ENCODE data around the gene CYP2S1. TPM values are rescaled to one million over a fixed set of nuclear protein-coding genes. Genes with fewer than 3 reads are reported as not detected.

Gene CYP2S1
- total and polyA plus RNA-seq, 7 donors = 0.10 to 1.1 (median 0.50) TPM

- ATAC-seq (peak in 1 of 4 donors; percentile 46), DNase-seq (peak; percentile 56 to 79)
- 15 to 27% (median 20%) methylated on average over 15 to 16 of the region's 16 CpGs for WGBS, 3 donors
- Histone ChIP-seq H3K36me3 (ENCODE audit: insufficient read depth in 1 of 2, low read depth in 1 of 2) (no peaks in the 10 kb centered on the region), H3K27me3 (ENCODE audit: insufficient read depth in 3 of 3, low read length in 2 of 3) (peaks cover 0 to 40% (median 10%) of the 10 kb centered on the region in 3 donors), H3K27ac (peak overlapping the region; percentile 73), H3K9me3 (no peaks in the 10 kb centered on the region), H3K4me1 (no peaks in the 10 kb centered on the region), H3K4me3 (peak overlapping the region; percentile 65)
- TF ChIP-seq, protein P1, sequence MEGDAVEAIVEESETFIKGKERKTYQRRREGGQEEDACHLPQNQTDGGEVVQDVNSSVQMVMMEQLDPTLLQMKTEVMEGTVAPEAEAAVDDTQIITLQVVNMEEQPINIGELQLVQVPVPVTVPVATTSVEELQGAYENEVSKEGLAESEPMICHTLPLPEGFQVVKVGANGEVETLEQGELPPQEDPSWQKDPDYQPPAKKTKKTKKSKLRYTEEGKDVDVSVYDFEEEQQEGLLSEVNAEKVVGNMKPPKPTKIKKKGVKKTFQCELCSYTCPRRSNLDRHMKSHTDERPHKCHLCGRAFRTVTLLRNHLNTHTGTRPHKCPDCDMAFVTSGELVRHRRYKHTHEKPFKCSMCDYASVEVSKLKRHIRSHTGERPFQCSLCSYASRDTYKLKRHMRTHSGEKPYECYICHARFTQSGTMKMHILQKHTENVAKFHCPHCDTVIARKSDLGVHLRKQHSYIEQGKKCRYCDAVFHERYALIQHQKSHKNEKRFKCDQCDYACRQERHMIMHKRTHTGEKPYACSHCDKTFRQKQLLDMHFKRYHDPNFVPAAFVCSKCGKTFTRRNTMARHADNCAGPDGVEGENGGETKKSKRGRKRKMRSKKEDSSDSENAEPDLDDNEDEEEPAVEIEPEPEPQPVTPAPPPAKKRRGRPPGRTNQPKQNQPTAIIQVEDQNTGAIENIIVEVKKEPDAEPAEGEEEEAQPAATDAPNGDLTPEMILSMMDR (IDR thresholded peaks at IDR 0.05) = no peak
- intact Hi-C loops (cut with DNase I) = loop anchor here in 1 of 2 donors (5.0 kb wide), 1 partner anchor 37 kb away; no protein-coding TSS in a partner anchor
These were observed 27.0 kb downstream of the CYP2S1 start for GRCh38 chr19:41219924-41220567.

DNA sequence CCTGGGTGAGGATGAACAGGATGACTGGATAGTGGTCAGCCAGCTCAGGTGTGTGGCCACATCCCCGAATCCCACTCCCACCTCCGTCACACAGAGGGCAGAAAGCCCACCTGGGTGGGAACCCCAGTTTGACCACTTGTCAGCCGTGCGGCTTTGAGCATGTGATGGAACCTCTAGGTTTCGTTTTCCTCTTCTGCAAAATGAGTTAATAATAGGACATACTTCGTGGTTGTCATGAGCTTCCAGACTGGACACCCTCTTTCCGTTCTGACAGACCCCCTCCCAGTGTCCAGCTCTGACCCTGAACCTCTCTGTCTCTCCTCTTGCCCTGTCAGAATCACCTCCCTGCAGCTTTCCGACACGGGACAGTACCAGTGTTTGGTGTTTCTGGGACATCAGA lies 27.8 kb downstream of the CYP2S1 start:
- intact Hi-C loops (cut with DNase I) = loop anchor here in 1 of 2 donors (5.0 kb wide), 1 partner anchor 36 kb away; no protein-coding TSS in a partner anchor
- Histone ChIP-seq H3K27me3 (ENCODE audit: insufficient read depth in 3 of 3, low read length in 2 of 3) (peaks cover 0 to 45% (median 10%) of the 10 kb centered on the region in 3 donors), H3K4me3 (peak overlapping the region; percentile 65), H3K36me3 (ENCODE audit: insufficient read depth in 1 of 2, low read depth in 1 of 2) (no peaks in the 10 kb centered on the region), H3K9me3 (no peaks in the 10 kb centered on the region), H3K4me1 (no peaks in the 10 kb centered on the region), H3K27ac (peak overlapping the region; percentile 46)
- ATAC-seq = no peak
- 60 to 63% (median 60%) methylated on average over 9 of the region's 9 CpGs for WGBS, 3 donors
- TF ChIP-seq, protein P1 (IDR thresholded peaks at IDR 0.05) = no peak
- DNase-seq = no peak

DNA sequence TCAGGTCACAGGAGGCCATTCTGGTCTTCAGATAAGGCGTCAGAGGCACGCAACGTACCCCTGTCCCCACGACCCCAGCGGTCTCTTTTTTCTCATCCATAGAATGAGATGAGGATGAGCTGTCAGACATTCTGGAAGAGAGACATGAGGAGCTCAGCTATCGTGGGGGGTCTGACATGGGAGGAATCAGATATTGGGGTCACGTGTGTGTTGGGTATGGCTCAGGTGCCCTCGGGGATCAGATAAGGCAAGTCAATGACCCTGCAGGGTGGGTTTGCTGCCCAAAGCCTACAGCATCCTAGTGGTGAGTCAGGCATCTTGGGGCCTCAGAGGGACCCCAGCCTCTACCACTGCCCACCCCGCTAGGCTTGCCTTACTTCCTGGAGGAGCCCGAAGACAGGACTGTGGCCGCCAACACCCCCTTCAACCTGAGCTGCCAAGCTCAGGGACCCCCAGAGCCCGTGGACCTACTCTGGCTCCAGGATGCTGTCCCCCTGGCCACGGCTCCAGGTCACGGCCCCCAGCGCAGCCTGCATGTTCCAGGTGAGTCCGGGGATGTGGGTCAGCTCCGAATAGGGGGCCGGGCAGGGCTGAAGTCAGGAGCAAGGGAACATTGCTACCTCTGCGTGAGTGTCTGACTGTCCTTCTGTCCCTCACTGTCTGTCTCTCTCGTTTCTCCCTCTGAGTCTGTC lies 28.6 kb downstream of the CYP2S1 start:
- Histone ChIP-seq H3K27ac (no peak overlapping the region), H3K27me3 (ENCODE audit: insufficient read depth in 3 of 3, low read length in 2 of 3) (peaks cover 0 to 52% (median 10%) of the 10 kb centered on the region in 3 donors), H3K36me3 (ENCODE audit: insufficient read depth in 1 of 2, low read depth in 1 of 2) (no peaks in the 10 kb centered on the region), H3K4me1 (no peaks in the 10 kb centered on the region), H3K9me3 (no peaks in the 10 kb centered on the region), H3K4me3 (no peak overlapping the region)
- ATAC-seq (no peak), DNase-seq (no peak)
- intact Hi-C loops (cut with DNase I) = loop anchor here in 1 of 2 donors (5.0 kb wide), 1 partner anchor 36 kb away; no protein-coding TSS in a partner anchor
- TF ChIP-seq, protein P1 (IDR thresholded peaks at IDR 0.05) = no peak
- 84 to 85% (median 85%) methylated on average over 20 of the region's 20 CpGs for WGBS, 3 donors

DNA sequence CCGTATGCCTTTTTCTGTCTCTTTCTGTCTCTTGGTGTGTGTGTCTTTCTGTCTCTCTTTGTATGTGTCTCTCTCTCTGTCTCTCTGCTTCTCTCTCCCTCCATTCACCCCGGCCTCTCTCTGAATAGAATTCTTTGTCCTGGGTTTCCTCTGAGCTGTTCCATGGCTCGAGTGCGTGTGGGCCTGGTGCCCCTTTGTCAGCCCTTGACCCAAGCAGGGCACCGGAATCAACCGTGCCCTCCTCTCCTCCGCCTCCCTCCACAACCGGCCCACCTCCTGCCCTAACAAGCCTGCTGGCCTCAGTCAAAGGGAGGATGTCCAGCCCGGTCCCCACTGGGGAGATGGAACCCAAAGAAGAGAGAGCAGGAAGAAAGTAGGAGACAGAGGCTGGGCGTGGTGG lies 29.2 kb downstream of the CYP2S1 start:
- DNase-seq = no peak
- no peak overlapping the region for H3K27ac ChIP-seq
- no peaks in the 10 kb centered on the region for H3K9me3 ChIP-seq
- TF ChIP-seq, protein P1 (IDR thresholded peaks at IDR 0.05) = no peak
- no peaks in the 10 kb centered on the region for H3K4me1 ChIP-seq
- WGBS, 3 donors = 71 to 73% (median 72%) methylated on average over 9 to 10 of the region's 10 CpGs
- intact Hi-C loops (cut with DNase I) = loop anchor here in 1 of 2 donors (5.0 kb wide), 1 partner anchor 35 kb away; no protein-coding TSS in a partner anchor
- peaks cover 0 to 57% (median 10%) of the 10 kb centered on the region in 3 donors for H3K27me3 ChIP-seq (ENCODE audit: insufficient read depth in 3 of 3, low read length in 2 of 3)
- H3K4me3 ChIP-seq = no peak overlapping the region
- H3K36me3 ChIP-seq (ENCODE audit: insufficient read depth in 1 of 2, low read depth in 1 of 2) = no peaks in the 10 kb centered on the region
- ATAC-seq = no peak

Data from psoas muscle (tissue), 8 donors.